Stimulated activated CD4-positive, alpha-beta T cell treated with anti-CD3 and anti-CD28 coated beads, Interleukin-12 subunit alpha, Interleukin-12 subunit beta, amount 100 ng/mL, for 48 hours (primary cell): ENCODE measurements around the gene COQ8A.
"Not testable (repeated sequence)": the region's sequence is repeated elsewhere in the genome, so short reads cannot be mapped to it uniquely, and the experiment has no call there.

ENCODE experiments used
- DNase-seq, 3 donors: peaks; one replicate each; pipeline ENCODE4 v3.0.0-alpha.2; 2020; ENCODE audit warnings: low read depth in 2 of 3, low spot score in 1 of 3

COQ8A gene

DNA sequence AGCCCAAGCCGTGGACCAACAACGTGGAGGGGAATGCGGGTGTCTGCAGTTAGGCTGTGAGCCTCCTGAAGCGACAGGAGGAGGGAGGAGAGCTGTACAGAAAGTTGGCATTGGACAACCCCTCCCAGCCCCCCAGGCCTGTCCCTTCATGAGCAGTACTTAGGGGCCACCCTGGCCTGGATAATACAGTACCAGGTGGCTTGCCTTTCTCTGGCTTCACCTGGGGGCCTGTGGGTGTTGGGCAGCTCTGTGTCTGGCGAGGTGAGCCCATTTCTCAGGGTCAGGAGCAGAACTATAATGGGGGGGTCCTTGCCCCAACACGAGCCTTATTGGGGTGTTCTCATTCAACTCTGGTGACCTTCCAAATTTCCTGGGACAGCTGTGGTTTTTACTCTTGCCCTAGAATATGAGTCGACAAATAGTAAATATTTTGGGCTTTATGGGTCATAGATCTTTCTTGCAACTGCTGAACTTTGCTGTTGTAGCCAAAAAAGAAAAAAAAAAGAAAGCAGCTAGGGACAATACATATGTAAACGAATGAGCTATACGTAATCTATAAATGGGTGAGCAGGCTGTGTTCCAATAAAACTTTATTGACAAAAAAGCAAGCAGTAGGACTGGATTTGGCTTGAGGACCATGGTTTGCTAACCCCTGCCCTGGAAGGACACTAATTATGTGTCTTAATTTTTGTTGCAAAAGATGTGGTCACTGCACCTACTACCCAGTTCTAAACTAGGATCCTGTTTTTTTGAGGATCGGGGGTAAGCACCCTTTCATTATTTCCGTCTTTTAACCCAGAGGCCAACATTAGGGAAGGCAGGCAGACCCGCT, 11.4 kb downstream of the COQ8A start:
- DNase-seq, result no peak

DNA sequence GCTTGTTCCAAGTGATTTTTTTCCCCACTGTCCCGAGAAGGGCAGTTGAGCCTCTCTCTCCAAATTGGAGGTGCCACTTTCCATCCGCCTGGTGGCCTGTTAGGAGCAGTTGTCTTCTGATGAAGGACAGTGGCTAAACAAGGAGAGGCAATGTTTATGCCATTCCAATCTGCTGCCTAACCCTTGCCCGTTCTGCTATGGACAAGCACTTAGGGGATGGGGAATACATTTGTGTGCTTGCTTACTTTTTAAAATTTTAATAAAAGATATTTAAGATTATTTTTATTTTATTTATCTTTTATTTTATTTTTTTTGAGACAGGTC, 12.0 kb downstream of the COQ8A start:
- no peak for DNase-seq

DNA sequence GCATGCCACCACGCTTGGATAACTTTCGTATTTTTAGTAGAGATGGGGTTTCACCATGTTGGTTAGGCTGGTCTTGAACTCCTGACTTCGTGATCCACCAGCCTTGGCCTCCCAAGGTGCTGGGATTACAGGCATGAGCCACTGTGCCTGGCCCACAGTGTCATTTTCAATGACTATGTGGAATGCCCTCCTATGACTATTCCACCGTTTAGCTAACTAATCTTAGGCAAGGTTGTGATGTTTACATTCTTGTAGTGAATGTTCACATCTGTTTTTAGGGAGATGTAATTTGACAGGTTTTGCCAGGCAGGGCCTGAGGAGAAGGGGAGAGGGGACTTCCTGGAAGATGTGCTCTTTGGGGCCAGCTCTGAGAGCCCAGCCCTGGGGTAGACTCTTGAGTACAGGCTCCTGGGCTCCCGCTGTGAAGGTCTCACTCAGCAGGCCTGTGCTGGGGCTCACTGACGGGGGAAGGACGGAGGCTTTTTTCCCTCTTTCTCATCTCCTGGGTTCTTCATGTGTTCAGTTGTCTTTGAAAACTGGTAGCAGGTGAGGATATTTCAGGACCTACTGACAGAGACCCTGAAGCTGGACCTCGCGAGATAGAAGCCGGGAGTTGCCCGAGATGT, 13.2 kb downstream of the COQ8A start:
- no peak for DNase-seq

GRCh38 chr1:226954337-226954736, 14.2 kb downstream of the COQ8A start:
- no peak for DNase-seq

- DNase-seq, result no peak
Measured at GRCh38 chr1:226954777-226955176, 14.7 kb downstream of the COQ8A start.

GRCh38 chr1:226955857-226956256, 15.8 kb downstream of the COQ8A start:
- DNase-seq, result not testable (repeated sequence)

DNA sequence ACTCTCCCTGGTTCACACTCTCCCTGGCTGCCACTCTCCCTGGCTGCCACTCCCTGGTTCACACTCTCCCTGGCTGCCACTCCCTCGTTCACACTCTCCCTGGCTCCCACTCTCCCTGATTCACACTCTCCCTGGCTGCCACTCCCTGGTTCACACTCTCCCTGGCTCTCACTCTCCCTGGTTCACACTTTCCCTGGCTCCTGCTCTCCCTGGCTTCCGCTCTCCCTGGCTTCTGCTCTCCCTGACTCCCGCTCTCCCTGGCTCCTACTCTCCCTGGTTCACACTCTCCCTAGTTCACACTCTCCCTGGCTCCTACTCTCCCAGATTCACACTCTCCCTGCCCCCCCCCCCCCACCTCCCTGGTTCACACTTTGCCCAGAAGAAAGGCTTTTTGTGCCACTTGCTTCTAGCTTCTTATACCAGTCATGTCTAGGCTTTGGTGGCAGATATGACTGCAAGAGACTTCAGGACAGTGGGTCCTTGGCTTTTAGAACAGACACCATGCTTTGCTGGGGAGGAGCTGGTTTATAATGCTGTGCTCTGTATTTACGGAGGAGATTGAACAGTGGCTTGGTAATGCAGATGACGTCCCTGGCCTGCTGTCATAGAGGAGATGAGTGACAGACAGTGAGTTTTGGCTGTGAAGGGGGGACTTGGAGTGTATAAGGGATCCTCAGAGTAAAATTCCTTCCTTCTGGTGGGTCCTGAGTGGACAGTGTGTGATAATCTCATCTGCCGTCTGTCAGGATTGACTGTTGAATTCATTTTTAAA, 17.0 kb downstream of the COQ8A start:
- no peak for DNase-seq

- no peak for DNase-seq
Measured at GRCh38 chr1:226957714-226958113, 17.6 kb downstream of the COQ8A start.

DNA sequence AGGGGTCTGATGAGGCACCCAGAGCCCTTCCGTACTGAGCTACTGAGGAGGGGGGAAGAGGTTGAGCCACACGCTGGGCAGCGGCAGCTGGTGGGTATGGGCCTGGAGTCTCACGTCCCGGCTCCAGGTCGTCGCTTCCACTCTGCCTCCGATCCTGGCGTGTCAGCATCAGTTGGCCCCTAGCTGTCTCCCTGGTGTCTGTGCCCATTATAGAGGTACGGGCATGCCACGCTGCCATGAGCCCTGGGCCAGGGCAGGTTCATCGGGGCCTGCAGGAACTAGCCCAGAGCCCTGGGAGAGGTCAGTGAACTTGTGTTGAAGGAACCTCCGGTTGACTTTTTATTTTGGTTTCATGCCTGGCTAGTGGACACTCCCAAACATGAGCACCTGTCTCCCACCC, 18.2 kb downstream of the COQ8A start:
- no peak for DNase-seq

DNA sequence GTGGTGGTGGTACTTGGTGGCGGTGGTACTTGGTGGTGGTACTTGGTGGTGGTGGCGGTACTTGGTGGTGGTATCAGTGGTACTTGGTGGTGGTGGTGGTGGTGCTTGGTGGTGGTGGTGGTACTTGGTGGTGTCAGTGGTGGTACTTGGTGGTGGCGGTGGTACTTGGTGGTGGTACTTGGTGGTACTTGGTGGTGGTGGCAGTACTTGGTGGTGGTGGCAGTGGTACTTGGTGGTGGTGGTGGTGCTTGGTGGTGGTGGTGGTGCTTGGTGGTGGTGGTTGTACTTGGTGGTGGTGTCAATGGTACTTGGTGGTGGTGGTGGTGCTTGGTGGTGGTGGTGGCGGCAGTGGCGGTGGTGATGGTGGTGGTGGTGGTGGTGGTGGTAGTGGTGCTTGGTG, 20.2 kb downstream of the COQ8A start:
- DNase-seq, result no peak

DNA sequence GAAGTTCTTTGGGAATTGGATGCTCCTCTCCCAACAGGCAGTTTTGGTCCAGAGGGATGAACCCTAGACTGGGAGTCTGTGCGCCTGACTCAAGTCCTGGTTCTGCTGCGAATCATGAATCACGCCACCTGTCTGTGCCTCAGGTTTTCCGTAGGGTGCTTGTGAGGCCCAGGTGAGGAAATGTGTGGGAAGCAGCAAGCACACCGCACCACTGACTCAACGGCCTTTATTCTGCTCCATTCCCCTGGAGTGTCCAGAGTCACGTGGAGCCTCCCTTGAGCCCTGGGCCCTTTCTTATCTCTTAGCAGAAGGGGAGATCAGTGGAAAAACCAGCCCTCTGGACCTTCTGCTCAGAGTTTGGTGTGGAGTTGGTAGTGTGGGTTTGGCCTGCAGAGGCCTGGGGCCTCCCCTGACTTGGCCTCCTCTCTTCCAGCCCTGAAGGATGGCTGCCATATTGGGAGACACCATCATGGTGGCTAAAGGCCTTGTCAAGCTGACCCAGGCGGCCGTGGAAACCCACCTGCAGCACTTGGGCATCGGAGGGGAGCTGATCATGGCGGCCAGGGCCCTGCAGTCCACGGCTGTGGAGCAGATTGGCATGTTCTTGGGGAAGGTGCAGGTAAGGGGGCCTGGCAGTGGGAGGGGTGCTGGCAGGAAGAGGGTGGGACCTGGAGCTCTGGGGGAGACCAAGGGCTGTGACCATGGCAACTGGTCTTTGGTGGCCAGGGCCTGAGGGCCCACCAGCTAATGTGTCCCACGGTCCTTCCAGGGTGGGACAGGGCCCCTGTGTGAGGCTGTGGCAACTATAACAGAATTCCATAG, 21.1 kb downstream of the COQ8A start:
- DNase-seq, result peak in 2 of 3 donors; percentile 5 to 15

DNA sequence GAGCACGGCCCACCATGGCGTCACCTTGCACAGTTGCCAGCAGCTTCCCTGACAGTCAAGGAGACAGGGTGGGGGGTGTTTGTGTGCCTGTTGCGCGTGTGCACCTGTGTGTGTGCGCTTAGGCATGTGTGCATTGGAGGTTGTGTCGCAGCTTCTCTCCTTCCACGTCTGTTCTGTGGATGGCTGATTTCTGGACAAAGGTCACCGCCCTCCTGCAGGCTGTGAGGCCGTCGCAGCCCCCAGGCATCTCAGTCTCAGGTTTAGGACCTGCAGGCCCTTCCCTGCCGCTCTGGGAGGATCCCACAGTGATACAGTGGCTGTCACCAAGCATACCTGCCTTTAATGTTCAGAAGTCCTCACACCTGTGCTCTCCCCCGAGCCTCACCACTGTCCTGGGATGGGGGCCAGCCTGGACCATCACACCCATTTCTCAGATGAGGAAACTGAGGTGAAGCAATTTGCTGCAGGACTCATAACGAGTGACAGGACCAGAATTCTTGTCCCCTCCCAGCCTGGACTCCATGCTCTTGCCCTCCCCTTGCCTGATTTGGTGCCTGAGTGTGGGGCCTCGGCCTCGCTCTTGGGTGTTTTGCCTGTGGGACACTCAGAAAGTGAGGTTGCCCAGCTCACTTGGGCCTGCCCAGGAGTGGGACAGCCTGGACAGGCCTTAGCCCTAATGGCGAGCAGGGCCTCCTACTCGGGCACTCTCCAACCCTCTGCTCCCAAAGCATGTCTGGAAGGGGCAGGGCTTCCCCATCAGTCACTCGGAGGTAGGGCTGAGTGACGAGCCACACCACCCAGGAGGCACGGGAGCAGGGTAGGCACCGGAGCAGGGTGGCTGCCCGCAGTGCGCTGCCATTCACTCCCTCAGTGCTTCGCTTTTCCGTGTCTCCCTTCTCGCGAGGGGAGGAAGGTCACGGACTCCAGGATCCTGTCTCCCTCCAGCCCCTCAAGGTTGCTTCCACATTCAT, 22.6 kb downstream of the COQ8A start:
- DNase-seq, result no peak

DNA sequence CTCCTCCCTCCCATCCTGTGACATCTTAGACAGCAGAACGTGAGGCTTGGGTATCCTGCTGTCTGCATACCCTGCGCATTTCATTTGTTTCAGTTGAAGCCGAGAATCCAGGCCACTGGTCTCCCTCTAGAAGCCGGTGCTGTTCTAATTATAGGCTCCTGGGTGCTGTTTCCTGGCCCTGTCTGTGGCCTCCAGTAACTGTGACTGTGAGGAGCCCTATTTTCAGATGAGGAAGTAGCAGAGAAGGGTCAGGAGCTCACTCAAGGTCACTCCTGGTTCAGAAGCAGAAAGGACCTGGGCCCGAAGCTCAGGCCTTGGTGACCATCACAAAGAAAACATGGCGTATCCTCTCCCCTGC, 24.0 kb downstream of the COQ8A start:
- no peak for DNase-seq

- no peak for DNase-seq
Measured at GRCh38 chr1:226964611-226965486, 24.8 kb downstream of the COQ8A start.

GRCh38 chr1:226965581-226966440, 25.7 kb downstream of the COQ8A start:
- DNase-seq, result no peak

DNA sequence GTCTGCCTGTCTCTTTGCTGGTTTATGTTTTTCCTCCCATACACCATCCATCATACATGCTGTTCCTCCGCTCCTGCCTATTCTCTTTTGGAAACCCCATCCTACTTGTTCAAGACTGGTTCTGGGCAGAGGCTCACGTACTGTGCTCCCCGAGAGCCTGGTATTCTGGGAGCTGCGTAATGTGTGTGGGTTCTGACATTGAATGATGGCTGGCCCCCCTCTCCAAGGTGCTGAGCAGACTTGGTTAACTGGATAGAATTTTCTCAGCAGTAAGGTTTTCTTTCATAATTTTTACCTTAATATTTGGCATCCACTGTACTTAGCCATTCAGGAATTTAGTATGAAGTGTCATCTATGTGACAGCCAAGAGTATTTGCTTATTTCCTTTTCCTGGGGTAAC, 26.6 kb downstream of the COQ8A start:
- DNase-seq, result no peak

GRCh38 chr1:226967665-226968064, 27.6 kb downstream of the COQ8A start:
- DNase-seq, result no peak

- no peak for DNase-seq
Measured at GRCh38 chr1:226971765-226972164, 31.7 kb downstream of the COQ8A start.
